ENCODE results near the gene NEK11.

DNA sequence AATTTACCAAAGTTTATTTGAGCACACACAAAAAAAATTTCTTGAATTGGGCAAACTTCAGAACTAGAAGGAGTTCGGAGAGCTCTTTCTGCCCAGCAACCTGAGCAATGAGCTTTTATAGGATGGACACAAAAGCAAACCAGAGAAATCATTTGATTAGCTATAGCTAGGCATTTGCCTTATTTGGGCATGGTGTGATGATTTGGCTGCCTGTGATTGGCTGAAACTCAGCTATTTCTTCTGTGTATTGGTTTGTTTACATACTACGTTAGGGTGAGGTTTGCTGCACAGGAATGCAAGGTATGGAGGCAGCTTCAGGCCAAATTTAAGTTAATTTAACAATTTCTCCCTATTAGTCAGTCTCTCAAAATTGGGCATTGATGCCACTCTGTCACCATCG, 65.1 kb downstream of the NEK11 start:
- TF ChIP-seq POLR2AphosphoS5 (IDR thresholded peaks at IDR 0.05) (no peak), POLR2A (IDR thresholded peaks at IDR 0.05) (no peak)
- TF ChIP-seq, protein P1, sequence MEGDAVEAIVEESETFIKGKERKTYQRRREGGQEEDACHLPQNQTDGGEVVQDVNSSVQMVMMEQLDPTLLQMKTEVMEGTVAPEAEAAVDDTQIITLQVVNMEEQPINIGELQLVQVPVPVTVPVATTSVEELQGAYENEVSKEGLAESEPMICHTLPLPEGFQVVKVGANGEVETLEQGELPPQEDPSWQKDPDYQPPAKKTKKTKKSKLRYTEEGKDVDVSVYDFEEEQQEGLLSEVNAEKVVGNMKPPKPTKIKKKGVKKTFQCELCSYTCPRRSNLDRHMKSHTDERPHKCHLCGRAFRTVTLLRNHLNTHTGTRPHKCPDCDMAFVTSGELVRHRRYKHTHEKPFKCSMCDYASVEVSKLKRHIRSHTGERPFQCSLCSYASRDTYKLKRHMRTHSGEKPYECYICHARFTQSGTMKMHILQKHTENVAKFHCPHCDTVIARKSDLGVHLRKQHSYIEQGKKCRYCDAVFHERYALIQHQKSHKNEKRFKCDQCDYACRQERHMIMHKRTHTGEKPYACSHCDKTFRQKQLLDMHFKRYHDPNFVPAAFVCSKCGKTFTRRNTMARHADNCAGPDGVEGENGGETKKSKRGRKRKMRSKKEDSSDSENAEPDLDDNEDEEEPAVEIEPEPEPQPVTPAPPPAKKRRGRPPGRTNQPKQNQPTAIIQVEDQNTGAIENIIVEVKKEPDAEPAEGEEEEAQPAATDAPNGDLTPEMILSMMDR (IDR thresholded peaks at IDR 0.05) = no peak
